HPDE6-E6E7 (cell line): Measurements from ENCODE around the gene TRPV2.

Experiments used
- DNase-seq: peaks from one replicate; pipeline ENCODE4 v3.0.0; 2011; ENCODE audit warnings: missing footprints; ENCODE audit errors: extremely low spot score

TRPV2 gene

DNA sequence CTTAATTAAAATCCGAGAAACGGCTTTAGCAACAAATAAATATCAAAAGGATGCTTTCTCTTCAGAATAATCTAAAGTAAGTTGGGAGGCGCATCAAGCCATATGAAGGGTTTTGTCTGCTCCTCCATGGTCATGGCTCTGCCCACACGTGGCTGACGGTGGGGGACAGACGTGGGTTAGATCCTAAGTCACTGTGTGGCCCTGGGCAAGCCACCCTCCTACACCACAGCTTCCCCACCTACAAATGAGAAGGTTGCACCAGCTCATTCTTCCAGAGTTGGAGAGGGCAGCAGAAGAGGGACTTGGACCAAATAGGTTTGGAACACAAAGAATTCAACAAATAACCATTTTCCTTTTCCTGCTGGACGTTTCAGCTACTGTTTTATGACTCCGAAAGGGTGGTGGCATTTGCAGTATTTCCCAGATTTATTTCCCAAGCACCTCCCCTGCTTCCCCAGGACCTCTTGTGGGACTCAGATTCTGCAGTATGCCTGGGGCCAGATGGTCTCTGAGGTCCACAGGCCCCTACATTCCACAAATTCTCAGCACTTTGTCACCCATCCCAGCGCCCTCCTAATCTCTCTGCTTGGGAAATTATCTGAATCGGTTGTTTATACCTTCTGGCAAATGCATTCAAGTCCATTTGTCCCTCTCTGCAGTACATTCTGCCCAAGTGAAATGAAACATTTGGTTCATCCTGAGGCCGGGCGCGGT lies 58.8 kb downstream of the TRPV2 start:
- no peak for DNase-seq

DNA sequence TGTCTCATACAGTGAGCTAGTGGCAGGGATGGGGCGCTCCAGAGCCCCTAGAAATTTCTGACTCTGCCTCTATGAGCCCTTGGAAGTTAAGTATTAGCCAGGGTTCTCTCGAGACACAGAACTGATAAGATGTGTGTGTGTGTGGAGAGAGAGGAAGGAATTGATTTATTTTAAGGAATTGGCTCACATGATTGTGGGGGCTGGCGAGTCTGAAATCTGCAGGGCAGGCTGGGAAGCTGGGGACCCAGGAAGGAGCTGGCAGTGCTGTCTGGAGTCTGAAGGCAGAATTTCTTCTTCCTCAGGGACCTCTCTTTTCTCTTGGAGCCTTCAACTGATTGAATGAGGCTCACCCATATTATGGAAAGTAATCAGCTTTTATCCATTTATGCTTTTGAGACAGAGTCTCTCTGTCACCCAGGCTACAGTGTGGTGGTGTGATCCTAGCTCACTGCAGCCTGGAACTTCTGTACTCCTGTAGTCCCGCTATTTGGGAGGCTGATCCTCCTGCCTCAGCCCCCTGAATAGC lies 59.9 kb downstream of the TRPV2 start:
- DNase-seq: no peak

DNA sequence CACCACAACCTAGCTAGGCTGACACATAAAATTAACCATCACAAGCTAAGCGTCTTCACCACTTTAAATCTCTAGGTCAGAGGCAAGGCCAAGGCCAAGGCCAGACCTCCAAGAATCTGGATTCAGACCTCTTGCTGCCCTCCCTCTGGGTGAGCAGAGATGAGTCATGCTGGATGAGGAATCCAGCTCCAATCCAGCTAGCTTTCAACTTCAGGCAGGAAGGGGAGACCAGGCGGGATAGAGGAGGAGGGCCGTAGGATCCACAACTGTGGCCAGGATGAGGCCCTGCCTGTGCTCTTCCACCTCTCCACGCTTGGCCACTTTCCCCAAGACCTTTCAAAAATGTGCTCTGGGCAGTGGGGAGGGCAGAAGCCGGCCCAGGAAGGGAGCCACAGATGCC lies 61.9 kb downstream of the TRPV2 start:
- DNase-seq: peak; percentile 63

DNA sequence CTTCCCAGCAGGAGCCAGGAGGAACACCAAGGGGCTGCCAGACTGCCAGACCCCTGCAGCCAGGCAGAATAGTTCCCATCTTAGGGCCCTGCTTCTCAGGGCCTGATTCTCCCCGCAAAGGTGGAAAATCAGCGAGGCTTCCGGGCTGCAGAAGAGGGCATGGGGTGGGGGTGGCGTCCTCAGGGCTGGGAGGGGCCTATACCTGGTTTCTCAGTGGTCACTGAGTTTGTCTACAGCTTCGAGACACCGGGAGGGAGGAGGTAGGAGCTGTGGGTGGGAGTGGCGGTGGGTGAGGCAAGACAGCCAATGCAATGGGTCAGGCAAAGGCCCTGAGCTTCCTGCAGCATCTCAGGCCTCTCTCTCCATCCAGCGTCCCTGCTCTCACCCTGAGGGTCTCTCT lies 62.3 kb downstream of the TRPV2 start:
- DNase-seq: no peak

DNA sequence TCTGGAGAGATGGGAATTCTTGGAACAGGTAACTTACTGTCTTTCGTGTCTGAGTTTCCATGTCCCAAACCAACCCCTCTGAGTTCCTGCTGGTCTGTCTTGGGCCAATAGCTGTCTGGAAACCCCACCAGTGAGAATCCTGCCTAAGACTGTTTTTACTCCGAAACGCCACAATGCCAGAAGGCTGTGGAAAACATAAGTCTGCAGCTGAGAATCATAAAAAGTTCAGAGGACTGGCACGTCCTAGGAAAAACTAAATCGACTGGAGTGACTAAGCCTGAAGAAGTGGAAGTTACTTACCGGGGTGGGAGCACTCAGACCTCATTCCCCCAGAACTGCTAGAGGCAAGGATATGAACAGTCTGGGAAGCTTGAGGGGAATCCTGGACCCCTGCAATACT lies 63.3 kb downstream of the TRPV2 start:
- DNase-seq: no peak

DNA sequence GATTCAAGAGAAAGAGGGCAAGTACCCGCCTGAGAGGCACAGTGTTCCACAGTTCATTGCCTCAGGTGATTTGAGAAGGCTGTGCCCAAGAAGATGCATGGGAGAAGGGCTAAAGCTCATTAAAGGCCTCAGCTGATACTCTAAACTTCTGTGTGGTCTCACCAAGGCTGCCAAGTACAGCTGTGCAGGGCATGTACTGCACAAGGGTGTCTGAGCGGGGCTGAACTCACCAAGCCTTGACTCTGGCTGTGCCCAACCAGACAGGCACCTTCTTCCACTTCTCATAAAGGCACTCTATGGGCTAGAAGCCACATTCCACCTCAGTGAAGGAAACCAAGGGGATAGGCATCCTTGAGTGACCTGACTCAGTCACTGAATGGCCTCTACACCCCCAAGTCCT lies 63.9 kb downstream of the TRPV2 start:
- no peak for DNase-seq

DNA sequence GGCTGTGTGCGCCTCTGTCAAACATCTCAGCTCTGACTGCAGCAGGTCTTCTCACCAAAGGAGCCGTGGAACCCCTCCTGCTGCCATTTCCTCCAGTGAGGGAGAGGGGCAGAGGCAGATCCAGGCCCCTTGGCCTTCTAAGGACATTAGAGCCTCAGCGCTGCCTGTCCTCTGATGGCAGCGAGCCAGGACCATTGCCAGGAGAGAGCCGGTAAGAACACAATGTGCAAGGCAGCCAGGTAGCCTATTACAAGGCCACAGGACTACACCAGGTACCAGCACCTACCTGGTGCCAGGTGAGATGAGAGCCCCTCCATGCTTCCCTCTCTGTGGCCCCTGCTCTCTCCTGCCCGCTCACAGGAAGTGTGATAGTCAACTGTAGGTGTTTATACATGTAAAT lies 65.6 kb downstream of the TRPV2 start:
- DNase-seq: no peak

DNA sequence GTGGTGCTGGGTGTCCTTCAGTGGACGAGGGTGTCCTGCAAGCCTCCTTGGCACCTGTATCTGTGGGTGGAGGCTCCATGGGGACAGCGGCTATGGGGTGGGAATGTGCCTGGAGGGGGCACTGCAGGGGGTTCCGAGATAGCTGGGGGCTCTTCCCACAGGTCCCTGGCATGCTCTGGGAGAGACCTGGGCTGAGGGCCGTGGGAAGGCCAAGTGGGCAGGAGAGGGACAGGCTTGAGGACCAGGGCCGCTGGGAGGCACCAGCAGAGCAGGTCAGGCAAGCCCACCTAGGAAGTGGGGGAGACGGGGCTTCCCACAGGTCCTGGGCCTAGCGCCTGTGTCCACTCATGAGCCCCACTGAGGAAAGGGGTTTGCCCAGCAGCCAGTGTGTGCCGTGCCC lies 66.9 kb downstream of the TRPV2 start:
- DNase-seq: no peak

DNA sequence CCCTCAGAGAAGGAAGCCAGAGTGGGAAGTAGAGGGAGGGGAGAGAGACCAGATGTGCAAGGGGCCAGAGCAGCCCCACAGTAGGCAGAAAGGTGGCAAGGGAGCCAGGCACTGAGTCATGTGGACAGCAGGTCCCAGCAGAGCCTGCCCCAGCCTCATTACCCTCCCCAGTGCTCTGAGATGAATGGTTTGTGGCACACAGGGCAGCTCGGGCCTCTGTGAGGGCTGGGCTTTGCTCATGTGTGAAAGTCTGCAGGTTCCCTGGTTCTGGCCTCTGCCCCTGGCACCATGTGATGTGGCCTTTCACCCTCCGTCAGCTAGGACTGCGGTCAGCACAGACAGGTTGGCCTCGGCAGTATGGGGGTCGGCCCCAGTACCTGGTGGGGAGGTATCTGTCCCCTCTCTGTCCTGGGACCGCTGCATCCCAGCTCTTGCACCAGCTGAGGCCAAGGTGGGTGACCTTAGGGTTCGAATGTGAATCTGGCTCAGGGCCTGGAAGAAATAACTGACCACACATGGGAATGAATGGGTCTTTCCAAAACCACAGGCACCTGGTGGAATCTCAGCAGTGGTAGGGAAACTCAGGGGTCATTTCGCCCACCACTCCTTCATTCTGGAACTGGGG lies 67.8 kb downstream of the TRPV2 start:
- DNase-seq: no peak

DNA sequence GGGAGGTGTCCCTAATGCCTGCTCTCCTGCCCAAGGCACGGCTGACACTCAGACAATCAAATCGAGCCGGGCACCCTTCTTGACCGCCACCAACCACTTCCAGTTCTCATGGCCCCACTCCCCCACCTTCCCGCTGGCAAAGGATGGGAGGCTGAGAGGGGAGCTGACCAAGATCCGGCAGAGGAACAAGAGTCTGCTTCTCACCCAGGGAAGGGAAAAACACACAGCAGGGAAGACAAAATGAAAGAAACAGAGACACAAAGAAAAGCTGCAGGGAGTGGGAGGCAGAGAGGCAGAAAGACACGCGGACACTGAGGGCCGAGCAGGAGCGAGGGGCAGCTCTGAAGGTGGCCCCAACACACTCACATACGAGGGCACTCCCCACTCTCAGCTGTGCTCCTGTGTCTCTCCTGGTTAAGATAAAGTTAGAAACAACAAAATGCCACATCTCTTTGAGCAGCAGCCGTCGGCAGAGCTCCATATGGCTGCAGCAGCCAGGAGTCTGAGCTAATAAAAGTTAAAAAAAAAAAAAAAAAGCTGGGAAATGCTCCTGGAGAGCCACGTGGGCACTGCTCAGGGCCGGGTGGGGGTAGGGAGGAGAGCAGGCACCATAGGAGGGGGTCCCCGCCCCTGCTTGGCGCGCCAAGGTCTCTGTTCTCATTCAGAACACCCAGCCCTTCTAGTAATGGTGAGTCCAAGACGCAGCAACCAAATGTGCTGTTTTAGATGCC lies 69.2 kb downstream of the TRPV2 start:
- DNase-seq: no peak
